ENCODE results near the gene RALGAPA2.

Gene RALGAPA2

DNA sequence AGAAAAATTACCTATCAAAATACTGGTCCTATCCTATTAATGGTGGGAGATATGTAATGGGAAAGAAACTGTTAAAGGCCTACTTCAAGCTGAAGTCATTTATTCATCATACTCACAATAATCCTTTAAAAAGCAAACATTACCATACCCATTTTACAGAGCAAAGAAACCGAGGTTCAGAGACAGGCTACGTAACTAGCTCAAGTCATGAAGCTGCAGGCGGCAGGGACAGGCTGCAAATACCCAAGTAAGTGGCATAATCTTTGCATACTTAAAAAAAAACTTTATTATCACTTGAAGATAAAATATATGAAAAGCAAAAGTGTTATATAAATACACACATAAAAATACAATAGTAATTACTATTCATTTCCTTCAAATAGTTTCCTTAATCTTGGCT lies 2.6 kb downstream of the RALGAPA2 start:
- FAIRE-seq (no peak), DNase-seq (ENCODE audit: insufficient read length, low spot score) (no peak)
- no peak for TF ChIP-seq POLR2A (IDR thresholded peaks at IDR 0.05; ENCODE audit: low read depth, low read length)

- DNase-seq (ENCODE audit: insufficient read length, low spot score) (no peak), FAIRE-seq (no peak)
- TF ChIP-seq POLR2A (IDR thresholded peaks at IDR 0.05; ENCODE audit: low read depth, low read length) = no peak
Measured at GRCh38 chr20:20706285-20706684, 6.2 kb downstream of the RALGAPA2 start.

GRCh38 chr20:20702330-20703245 lies 9.9 kb downstream of the RALGAPA2 start:
- TF ChIP-seq POLR2A (IDR thresholded peaks at IDR 0.05; ENCODE audit: low read depth, low read length) = no peak
- DNase-seq (ENCODE audit: insufficient read length, low spot score) (no peak), FAIRE-seq (no peak)

GRCh38 chr20:20699917-20700316 lies 12.5 kb downstream of the RALGAPA2 start:
- DNase-seq (ENCODE audit: insufficient read length, low spot score) (no peak), FAIRE-seq (no peak)
- TF ChIP-seq POLR2A (IDR thresholded peaks at IDR 0.05; ENCODE audit: low read depth, low read length) = no peak

- no peak for TF ChIP-seq POLR2A (IDR thresholded peaks at IDR 0.05; ENCODE audit: low read depth, low read length)
- FAIRE-seq (no peak), DNase-seq (ENCODE audit: insufficient read length, low spot score) (no peak)
Measured at GRCh38 chr20:20699144-20699543, 13.3 kb downstream of the RALGAPA2 start.

GRCh38 chr20:20697325-20697845 lies 15.1 kb downstream of the RALGAPA2 start:
- DNase-seq (ENCODE audit: insufficient read length, low spot score) (no peak), FAIRE-seq (no peak)
- no peak for TF ChIP-seq POLR2A (IDR thresholded peaks at IDR 0.05; ENCODE audit: low read depth, low read length)

GRCh38 chr20:20695250-20695816 lies 17.1 kb downstream of the RALGAPA2 start:
- DNase-seq (ENCODE audit: insufficient read length, low spot score) (no peak), FAIRE-seq (no peak)
- TF ChIP-seq POLR2A (IDR thresholded peaks at IDR 0.05; ENCODE audit: low read depth, low read length) = no peak

DNA sequence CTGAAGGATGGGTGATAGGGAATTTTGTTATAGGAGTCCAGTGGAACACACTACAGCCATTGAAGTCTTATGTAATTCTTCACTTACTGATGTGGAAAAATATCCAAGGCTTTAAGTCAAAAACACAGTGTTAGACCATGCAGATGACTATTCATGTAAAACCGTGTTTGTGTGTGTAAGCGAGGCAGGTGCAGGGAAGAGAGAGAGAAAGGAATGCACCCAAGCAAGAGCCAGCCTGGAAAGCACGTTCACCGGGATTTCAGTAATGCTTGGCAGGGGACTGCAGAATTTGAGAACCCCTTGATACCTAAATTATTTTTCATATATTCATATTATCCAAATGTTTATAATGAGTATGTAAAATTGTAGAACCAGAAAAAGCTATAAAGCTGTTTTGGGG lies 17.9 kb downstream of the RALGAPA2 start:
- FAIRE-seq = no peak
- no peak for DNase-seq (ENCODE audit: insufficient read length, low spot score)
- no peak for TF ChIP-seq POLR2A (IDR thresholded peaks at IDR 0.05; ENCODE audit: low read depth, low read length)

GRCh38 chr20:20692587-20692986 lies 19.9 kb downstream of the RALGAPA2 start:
- FAIRE-seq = no peak

GRCh38 chr20:20691477-20692235 lies 20.8 kb downstream of the RALGAPA2 start:
- TF ChIP-seq POLR2A (IDR thresholded peaks at IDR 0.05; ENCODE audit: low read depth, low read length) = no peak
- DNase-seq (ENCODE audit: insufficient read length, low spot score) (no peak), FAIRE-seq (no peak)

More at GRCh38 chr20:20692587-20692986, 19.9 kb downstream of the RALGAPA2 start:
- TF ChIP-seq POLR2A (IDR thresholded peaks at IDR 0.05; ENCODE audit: low read depth, low read length) = no peak
- no peak for DNase-seq (ENCODE audit: insufficient read length, low spot score)

GRCh38 chr20:20690676-20691476 lies 21.6 kb downstream of the RALGAPA2 start:
- no peak for TF ChIP-seq POLR2A (IDR thresholded peaks at IDR 0.05; ENCODE audit: low read depth, low read length)
- no peak for FAIRE-seq
- DNase-seq (ENCODE audit: insufficient read length, low spot score) = no peak

- FAIRE-seq (no peak), DNase-seq (ENCODE audit: insufficient read length, low spot score) (no peak)
- TF ChIP-seq POLR2A (IDR thresholded peaks at IDR 0.05; ENCODE audit: low read depth, low read length) = no peak
Measured at GRCh38 chr20:20687319-20687718, 25.1 kb downstream of the RALGAPA2 start.

GRCh38 chr20:20685635-20686034 lies 26.8 kb downstream of the RALGAPA2 start:
- TF ChIP-seq POLR2A (IDR thresholded peaks at IDR 0.05; ENCODE audit: low read depth, low read length) = no peak
- DNase-seq (ENCODE audit: insufficient read length, low spot score) = no peak
- no peak for FAIRE-seq

Measured in H54 (cell line).